Pancreas (tissue), 10 donors: ENCODE measurements around the gene MCC. TPM values are rescaled to one million over a fixed set of nuclear protein-coding genes. Genes with fewer than 3 reads are reported as not detected.

Source experiments
- ATAC-seq, 4 donors: fragments of 200-7000 bp; cut with Tn5 transposase; one replicate each; pipeline versions ENCODE4 v1.8.0 to v1.9.1; 2020; ENCODE audit warnings: mild to moderate bottlenecking in 4 of 4, moderate library complexity in 4 of 4
- DNase-seq, 6 donors: peaks; one replicate each; pipeline ENCODE4 v3.0.0-alpha.2; 2020
- FAIRE-seq: peaks from 2 replicates; lab custom pipeline; 2012; peaks lifted over from hg19 to GRCh38; lab: Jason Lieb, UNC
- H3K27ac ChIP-seq, 4 donors: fragments of 200-600 bp; sonication (generic); 1 replicate in 3 of 4; 2 replicates in 1 of 4; pipeline versions ENCODE4 v1.5.0 to v1.8.0; 2020
- H3K27me3 ChIP-seq, 4 donors: fragments of 200-600 bp; one replicate each; pipeline ENCODE4 v1.8.0; 2021
- H3K36me3 ChIP-seq, 3 donors: fragments of 200-600 bp; sonication (generic) in 1 of 3; one replicate each; pipeline versions ENCODE4 v1.5.0 to v1.8.0; 2020 to 2021
- H3K4me1 ChIP-seq, 3 donors: fragments of 200-600 bp; one replicate each; pipeline ENCODE4 v1.8.0; 2021
- H3K4me3 ChIP-seq, 4 donors: fragments of 200-600 bp; sonication (generic) in 2 of 4; one replicate each; pipeline versions ENCODE4 v1.5.0 to v1.8.0; 2020 to 2021
- H3K9me3 ChIP-seq, 4 donors: fragments of 200-600 bp; one replicate each; pipeline ENCODE4 v1.8.0; 2021
- WGBS, 2 donors: extraction: QIAGEN DNeasy Blood & Tissue Kit; methylation state at CpG; one replicate each; pipeline ENCODE4 v1.1.7; 2013; 5-methylcytosine and 5-hydroxymethylcytosine counted together
- intact Hi-C, 3 donors: fragments of 100-400 bp; cut with DNase I; formaldehyde crosslinking; loops; one replicate each; pipeline versions ENCODE4 v1.11.1 to v1.14.2; 2022
- polyA plus RNA-seq, 2 donors: library from polyadenylated mRNA; stranded (reverse); fragments of 200-250 nt; gene quantifications; one replicate each; pipeline ENCODE4 v1.2.3, GENCODE V29; 2013
- total RNA-seq, 6 donors: library from RNA; stranded (reverse); fragmentation: NEBNext Ultra II Directional in 4 of 6; extraction: Animal tissue kit (Norgen Biotek cat#: 25700) in 4 of 6; gene quantifications; one replicate each; pipeline versions ENCODE4 v1.2.1 to v1.2.4, GENCODE V29; 2021 to 2023
- TF ChIP-seq, protein P1 (sequence below), 4 donors: fragments of 200-600 bp; sonication (generic) in 3 of 4; IDR thresholded peaks; one replicate each; pipeline versions ENCODE4 v1.5.0 to v1.8.0; 2021; ENCODE audit warnings: antibody characterized with exemption in 4 of 4
- donor health status: healthy with polysubstance abuse.
- donor health status: DM: no; HTN: no; CAD: no; lungs with moderate emphysema.
- donor health status: DM: no; HTN: no; CAD: no.
- donor health status: control.
- donor health status: control.
- donor health status: Bipolar disorder and iron deficiency.
- donor health status: DM: yes; HTN: yes; CAD: no.
- donor health status: DM: no; HTN: no; CAD: no.
- donor health status: DM: no; HTN: no; CAD: no.
- donor health status: DM: yes; HTN: yes; CAD: no.

The MCC gene
- total and polyA plus RNA-seq, 8 donors = 1.3 to 8.3 (median 4.0) TPM

DNA sequence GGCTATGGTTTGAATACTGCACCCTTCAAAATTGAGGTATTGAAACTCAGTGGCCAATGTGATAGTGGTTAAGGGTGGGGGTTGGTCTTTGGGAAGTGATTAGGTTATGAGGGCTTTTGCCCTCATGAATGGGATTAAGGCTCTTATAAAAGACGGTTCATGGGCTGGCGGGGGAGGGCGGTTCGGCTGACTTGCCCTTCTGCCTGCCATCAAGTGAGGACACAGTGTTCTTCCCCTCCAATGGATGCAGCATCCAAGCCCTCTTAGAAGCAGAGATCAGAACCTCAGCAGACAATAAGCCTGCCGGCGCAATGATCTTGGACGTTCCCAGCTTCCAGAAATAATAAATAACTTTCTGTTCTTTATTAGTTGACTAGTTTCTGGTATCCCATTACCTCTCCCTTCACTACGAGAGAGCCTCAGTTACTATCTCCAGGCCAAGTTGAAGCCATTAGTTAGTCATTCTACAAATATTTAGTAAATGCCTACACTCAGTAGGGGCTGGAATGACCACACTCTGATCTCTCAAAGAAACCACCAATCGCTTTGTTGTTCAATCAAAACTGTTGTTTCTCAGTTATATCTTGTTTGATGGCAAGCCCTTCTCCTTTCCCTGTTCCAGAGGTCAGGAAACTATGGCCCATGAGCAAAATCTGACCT, 272.7 kb downstream of the MCC start:
- no peak for FAIRE-seq
- H3K27me3 ChIP-seq = no peaks in the 10 kb centered on the region
- 88 to 91% methylated on average over 9 of the region's 9 CpGs for WGBS, 2 donors

DNA sequence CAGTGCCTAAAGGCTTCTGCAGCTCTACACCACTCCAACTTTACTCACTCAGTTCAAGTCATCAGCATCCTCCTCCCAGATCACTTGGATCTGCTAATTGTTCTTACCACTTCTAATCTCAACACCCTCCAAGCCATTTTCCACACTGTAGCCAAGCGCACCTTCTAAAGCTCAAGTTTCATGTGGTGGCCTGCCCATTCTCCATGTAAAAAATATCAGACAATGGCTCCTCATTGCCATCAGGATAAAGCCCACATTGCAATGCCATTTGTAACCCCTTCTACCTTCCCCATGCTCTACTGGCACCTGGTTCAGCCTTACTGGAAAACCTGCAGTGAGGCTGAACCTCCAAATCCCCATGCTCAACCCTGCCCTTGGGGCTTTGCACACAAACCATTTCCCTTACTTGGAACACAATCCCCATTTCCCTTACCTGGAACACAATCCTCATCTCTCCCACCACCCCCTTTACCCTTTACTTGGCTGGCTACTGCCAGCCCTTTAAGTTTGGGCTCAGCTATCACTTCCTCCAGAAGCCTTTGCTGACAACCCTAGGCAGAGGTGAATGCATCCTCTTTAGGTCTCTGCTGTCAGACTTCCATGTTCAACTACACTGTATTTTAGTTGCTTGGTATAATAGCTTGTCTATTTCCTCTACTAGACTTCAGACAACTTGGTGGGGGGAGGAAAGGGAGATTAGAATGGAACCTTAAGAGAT, 273.5 kb downstream of the MCC start:
- no peaks in the 10 kb centered on the region for H3K36me3 ChIP-seq
- H3K9me3 ChIP-seq = no peaks in the 10 kb centered on the region
- DNase-seq = no peak
- H3K4me1 ChIP-seq = no peaks in the 10 kb centered on the region
- H3K27me3 ChIP-seq = no peaks in the 10 kb centered on the region
- no peak for FAIRE-seq
- no peak for ATAC-seq
- 96 to 99% methylated on average over 1 of the region's 1 CpG for WGBS, 2 donors
- intact Hi-C loops = no loop called here
- H3K27ac ChIP-seq = no peak overlapping the region
- H3K4me3 ChIP-seq = no peak overlapping the region
- TF ChIP-seq, protein P1, sequence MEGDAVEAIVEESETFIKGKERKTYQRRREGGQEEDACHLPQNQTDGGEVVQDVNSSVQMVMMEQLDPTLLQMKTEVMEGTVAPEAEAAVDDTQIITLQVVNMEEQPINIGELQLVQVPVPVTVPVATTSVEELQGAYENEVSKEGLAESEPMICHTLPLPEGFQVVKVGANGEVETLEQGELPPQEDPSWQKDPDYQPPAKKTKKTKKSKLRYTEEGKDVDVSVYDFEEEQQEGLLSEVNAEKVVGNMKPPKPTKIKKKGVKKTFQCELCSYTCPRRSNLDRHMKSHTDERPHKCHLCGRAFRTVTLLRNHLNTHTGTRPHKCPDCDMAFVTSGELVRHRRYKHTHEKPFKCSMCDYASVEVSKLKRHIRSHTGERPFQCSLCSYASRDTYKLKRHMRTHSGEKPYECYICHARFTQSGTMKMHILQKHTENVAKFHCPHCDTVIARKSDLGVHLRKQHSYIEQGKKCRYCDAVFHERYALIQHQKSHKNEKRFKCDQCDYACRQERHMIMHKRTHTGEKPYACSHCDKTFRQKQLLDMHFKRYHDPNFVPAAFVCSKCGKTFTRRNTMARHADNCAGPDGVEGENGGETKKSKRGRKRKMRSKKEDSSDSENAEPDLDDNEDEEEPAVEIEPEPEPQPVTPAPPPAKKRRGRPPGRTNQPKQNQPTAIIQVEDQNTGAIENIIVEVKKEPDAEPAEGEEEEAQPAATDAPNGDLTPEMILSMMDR (IDR thresholded peaks at IDR 0.05) = no peak

More for the DNA sequence above, 272.7 kb downstream of the MCC start:
- Histone ChIP-seq H3K36me3 (no peaks in the 10 kb centered on the region), H3K27ac (no peak overlapping the region), H3K4me3 (no peak overlapping the region), H3K4me1 (no peaks in the 10 kb centered on the region), H3K9me3 (no peaks in the 10 kb centered on the region)
- DNase-seq (no peak), ATAC-seq (no peak)
- TF ChIP-seq, protein P1 (IDR thresholded peaks at IDR 0.05) = no peak
- intact Hi-C loops = no loop called here

DNA sequence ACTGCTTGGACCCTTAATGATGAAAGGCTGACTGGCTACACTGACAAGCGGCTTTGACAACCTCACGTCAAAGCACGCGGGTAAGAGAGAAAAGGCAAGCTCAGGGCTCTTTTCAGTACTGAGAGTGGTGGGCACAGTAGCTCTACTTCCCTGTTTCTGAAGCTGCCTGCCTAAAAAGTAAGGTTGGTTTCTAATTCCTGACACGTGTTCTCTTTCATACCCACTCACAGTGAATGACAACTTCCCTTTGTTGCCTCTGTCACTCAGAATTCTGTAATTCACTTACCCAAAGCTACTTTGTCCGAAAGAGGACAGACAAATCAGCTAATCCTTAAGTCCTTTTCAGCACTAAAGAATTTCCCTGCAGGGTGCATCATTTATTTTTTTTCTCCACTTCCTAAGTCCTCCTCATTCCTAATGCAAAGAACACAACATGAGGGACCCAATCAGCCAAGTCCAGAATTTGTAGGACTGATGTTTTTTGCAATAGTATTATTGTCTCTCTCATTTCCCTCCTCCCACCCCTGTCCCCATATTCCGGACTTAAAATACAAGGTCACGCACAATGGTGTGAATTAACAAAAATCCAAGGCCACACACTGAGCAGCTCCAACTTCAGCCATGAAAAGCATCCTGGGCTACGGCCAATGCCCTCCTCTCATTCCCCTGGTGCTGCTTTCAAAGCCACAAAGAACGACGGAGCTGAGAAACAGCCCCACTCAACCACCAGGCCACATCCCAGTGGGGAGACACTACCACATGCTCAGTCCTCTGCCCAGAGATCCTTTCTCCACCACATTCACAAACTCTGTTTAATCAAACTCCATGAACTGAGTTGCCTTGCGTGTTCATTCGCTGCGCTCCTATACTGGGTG, 274.5 kb downstream of the MCC start:
- ATAC-seq (peak in 1 of 4 donors; percentile 15), FAIRE-seq (no peak), DNase-seq (no peak)
- Histone ChIP-seq H3K9me3 (no peaks in the 10 kb centered on the region), H3K36me3 (no peaks in the 10 kb centered on the region), H3K4me3 (no peak overlapping the region), H3K27me3 (no peaks in the 10 kb centered on the region), H3K27ac (no peak overlapping the region), H3K4me1 (no peaks in the 10 kb centered on the region)
- WGBS, 2 donors = 75 to 77% methylated on average over 14 of the region's 14 CpGs
- TF ChIP-seq, protein P1 (IDR thresholded peaks at IDR 0.05) = no peak
- intact Hi-C loops = no loop called here

DNA sequence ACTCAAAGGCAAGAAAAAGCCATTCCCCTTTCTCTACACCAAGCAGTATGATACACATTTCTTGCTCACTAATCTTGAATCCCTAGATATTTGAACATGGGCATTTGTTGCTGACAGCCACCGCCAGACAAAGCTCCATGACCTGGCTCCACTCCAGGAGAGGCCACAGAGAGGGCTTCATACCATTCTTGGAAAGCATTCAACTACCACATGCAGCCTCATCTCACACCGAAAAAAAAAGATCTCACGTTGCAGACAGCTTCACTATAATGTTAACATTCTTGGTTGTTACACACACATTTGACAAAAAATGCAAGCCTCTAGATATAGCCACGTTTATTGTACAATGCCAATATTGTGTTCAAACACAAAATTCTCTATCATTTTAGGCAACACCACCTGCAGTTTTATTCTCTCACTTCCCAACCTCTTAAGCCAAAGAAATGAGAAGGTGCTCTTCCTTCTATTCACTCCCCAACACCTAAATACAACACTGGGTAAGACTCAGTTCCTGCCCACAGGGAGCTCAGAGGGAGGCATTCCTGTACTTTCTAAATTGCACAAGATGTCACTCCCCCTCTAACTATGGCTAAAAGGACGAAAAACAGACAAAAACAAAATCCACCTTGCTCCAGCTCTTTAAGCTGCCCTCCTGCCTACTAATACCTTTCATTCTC, 275.9 kb downstream of the MCC start:
- H3K9me3 ChIP-seq = no peaks in the 10 kb centered on the region
- no peak for FAIRE-seq
- ATAC-seq = peak in 3 of 4 donors; percentile 29 to 48 (median 29)
- H3K27ac ChIP-seq = no peak overlapping the region
- intact Hi-C loops = no loop called here
- no peaks in the 10 kb centered on the region for H3K4me1 ChIP-seq
- no peaks in the 10 kb centered on the region for H3K36me3 ChIP-seq
- TF ChIP-seq, protein P1 (IDR thresholded peaks at IDR 0.05) = no peak
- H3K27me3 ChIP-seq = no peaks in the 10 kb centered on the region
- 16 to 20% methylated on average over 5 of the region's 5 CpGs for WGBS, 2 donors
- no peak overlapping the region for H3K4me3 ChIP-seq
- peak in 3 of 6 donors; percentile 7 to 29 (median 18) for DNase-seq
